OCI-M2 (cell line): Measurements from ENCODE around the gene GLYATL1B.
"Not testable (repeated sequence)": the region's sequence is repeated elsewhere in the genome, so short reads cannot be mapped to it uniquely, and the experiment has no call there.

Source experiments
- DNase-seq: peaks from one replicate; lab custom pipeline; 2025; ENCODE audit not compliant: unreplicated experiment; lab: John Stamatoyannopoulos, UW

Gene GLYATL1B

GRCh38 chr11:59086007-59086406 lies at the start of gene GLYATL1B:
GLYATL1B (plus strand) TSS chr11:59086307; CDS start chr11:59086307, 0 bp downstream.
- DNase-seq, result not testable (repeated sequence)

GRCh38 chr11:59036542-59036941 lies 49.6 kb upstream of the GLYATL1B start:
- not testable (repeated sequence) for DNase-seq

- DNase-seq, result not testable (repeated sequence)
Measured at GRCh38 chr11:59037434-59037833, 48.7 kb upstream of the GLYATL1B start.

- DNase-seq, result no peak
Measured at GRCh38 chr11:59040607-59041006, 45.5 kb upstream of the GLYATL1B start.

GRCh38 chr11:59051383-59051782 lies 34.7 kb upstream of the GLYATL1B start:
- DNase-seq, result not testable (repeated sequence)

GRCh38 chr11:59052355-59052754 lies 33.8 kb upstream of the GLYATL1B start:
- not testable (repeated sequence) for DNase-seq

- no peak for DNase-seq
Measured at GRCh38 chr11:59053387-59053786, 32.7 kb upstream of the GLYATL1B start.

GRCh38 chr11:59058120-59059033 lies 27.7 kb upstream of the GLYATL1B start:
- DNase-seq, result not testable (repeated sequence)

GRCh38 chr11:59060096-59060495 lies 26.0 kb upstream of the GLYATL1B start:
- not testable (repeated sequence) for DNase-seq

GRCh38 chr11:59062602-59063529 lies 23.2 kb upstream of the GLYATL1B start:
- no peak for DNase-seq

GRCh38 chr11:59063996-59064727 lies 21.9 kb upstream of the GLYATL1B start:
- not testable (repeated sequence) for DNase-seq

- no peak for DNase-seq
Measured at GRCh38 chr11:59069087-59069486, 17.0 kb upstream of the GLYATL1B start.

- no peak for DNase-seq
Measured at GRCh38 chr11:59076876-59077571, 9.1 kb upstream of the GLYATL1B start.

GRCh38 chr11:59078435-59078834 lies 7.7 kb upstream of the GLYATL1B start:
- no peak for DNase-seq

GRCh38 chr11:59079086-59079485 lies 7.0 kb upstream of the GLYATL1B start:
- DNase-seq, result no peak

GRCh38 chr11:59080421-59080820 lies 5.7 kb upstream of the GLYATL1B start:
- not testable (repeated sequence) for DNase-seq

- not testable (repeated sequence) for DNase-seq
Measured at GRCh38 chr11:59081430-59082020, 4.6 kb upstream of the GLYATL1B start.

GRCh38 chr11:59088162-59088561 lies 2.1 kb downstream of the GLYATL1B start:
- no peak for DNase-seq

- not testable (repeated sequence) for DNase-seq
Measured at GRCh38 chr11:59093576-59093975, 7.5 kb downstream of the GLYATL1B start.

- not testable (repeated sequence) for DNase-seq
Measured at GRCh38 chr11:59095225-59095624, 9.1 kb downstream of the GLYATL1B start.
